DMS153 treated with DMSO at 0.1 percent for 48 hours (cell line): ENCODE results near the gene ABCD1.
A peak's percentile ranks its signal among the peaks of the same experiment; 100 is the strongest.
"Not testable (repeated sequence)": the region's sequence is repeated elsewhere in the genome, so short reads cannot be mapped to it uniquely, and the experiment has no call there.

Source experiments
- DNase-seq: peaks from one replicate; lab custom pipeline; 2025; ENCODE audit not compliant: unreplicated experiment; lab: John Stamatoyannopoulos, UW

ABCD1 gene

GRCh38 chrX:153732401-153732800 lies 7.7 kb downstream of the ABCD1 start:
- DNase-seq, result no peak

- DNase-seq, result no peak
Measured at GRCh38 chrX:153733651-153734240, 9.1 kb downstream of the ABCD1 start.

- DNase-seq, result no peak
Measured at GRCh38 chrX:153734871-153735270, 10.2 kb downstream of the ABCD1 start.

- no peak for DNase-seq
Measured at GRCh38 chrX:153735274-153735673, 10.6 kb downstream of the ABCD1 start.

- no peak for DNase-seq
Measured at GRCh38 chrX:153736071-153736820, 11.6 kb downstream of the ABCD1 start.

- no peak for DNase-seq
Measured at GRCh38 chrX:153736871-153737441, 12.3 kb downstream of the ABCD1 start.

GRCh38 chrX:153738056-153738605 lies 13.5 kb downstream of the ABCD1 start:
- no peak for DNase-seq

GRCh38 chrX:153739754-153740486 lies 15.3 kb downstream of the ABCD1 start:
- DNase-seq, result no peak

- DNase-seq, result no peak
Measured at GRCh38 chrX:153740631-153741222, 16.1 kb downstream of the ABCD1 start.

- DNase-seq, result no peak
Measured at GRCh38 chrX:153741446-153741845, 16.8 kb downstream of the ABCD1 start.

- not testable (repeated sequence) for DNase-seq
Measured at GRCh38 chrX:153742111-153742510, 17.5 kb downstream of the ABCD1 start.

GRCh38 chrX:153742796-153743467 lies 18.3 kb downstream of the ABCD1 start:
- DNase-seq, result not testable (repeated sequence)

GRCh38 chrX:153743468-153744209 lies 19.0 kb downstream of the ABCD1 start:
- peak; percentile 67 for DNase-seq

- DNase-seq, result peak; percentile 20
Measured at GRCh38 chrX:153744210-153745066, 19.8 kb downstream of the ABCD1 start.

- not testable (repeated sequence) for DNase-seq
Measured at GRCh38 chrX:153745067-153745433, 20.4 kb downstream of the ABCD1 start.

GRCh38 chrX:153746359-153746758 lies 21.7 kb downstream of the ABCD1 start:
- no peak for DNase-seq

- DNase-seq, result not testable (repeated sequence)
Measured at GRCh38 chrX:153746991-153747390, 22.3 kb downstream of the ABCD1 start.

- DNase-seq, result not testable (repeated sequence)
Measured at GRCh38 chrX:153749017-153749416, 24.4 kb downstream of the ABCD1 start.
